ENCODE data around the gene ACAP1. TPM values are rescaled to one million over a fixed set of nuclear protein-coding genes. Genes with fewer than 3 reads are reported as not detected.

The ACAP1 gene
- total RNA-seq, 1 donor from 2014 or later, result 328 TPM

DNA sequence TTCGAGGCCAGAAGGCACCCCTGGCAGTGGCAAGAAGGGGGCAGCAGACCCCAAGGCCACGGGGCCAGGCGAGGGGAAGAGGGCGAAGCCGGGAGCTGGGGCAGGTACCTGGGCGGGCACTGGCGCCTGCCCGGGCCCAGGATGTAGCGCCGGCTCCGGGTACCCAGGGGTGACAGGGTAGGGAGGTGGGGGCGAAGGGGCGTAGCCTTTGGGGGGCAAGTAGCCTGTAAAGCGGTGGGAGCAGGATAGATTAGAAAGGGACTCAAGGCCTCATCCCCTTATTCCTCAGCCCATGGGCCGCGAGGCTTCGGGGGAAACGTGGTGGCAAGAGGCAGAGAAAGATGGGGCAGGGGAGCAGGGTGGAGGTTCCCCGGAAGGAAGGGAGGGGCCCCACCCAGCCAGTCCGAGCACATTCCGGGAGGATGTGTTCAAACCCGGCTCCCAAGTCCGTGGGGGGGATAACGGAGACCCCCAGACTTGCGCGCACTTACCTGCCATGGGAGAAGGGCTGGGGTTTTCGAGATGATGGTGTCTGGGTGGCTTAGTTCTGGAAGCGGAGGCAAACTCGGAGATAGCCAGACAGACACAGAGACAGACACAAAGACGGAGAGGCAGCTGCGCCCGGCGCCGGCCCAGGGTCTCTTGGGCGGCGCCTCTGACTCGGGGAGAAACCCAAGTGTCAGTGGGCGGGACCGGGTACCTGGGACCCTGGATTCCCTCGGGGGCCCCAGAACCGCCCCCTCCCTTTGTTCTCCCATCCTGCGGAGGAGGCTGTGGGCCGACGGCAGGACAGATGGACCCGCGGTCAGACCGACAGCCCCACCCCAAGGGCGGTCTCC lies 57.5 kb downstream of the ACAP1 start:
- Mint-ChIP-seq H3K4me1 (peaks cover 15% of the 10 kb centered on the region), H3K36me3 (ENCODE audit: low read depth) (peaks cover 27% of the 10 kb centered on the region), H3K4me3 (peak overlapping the region; percentile 91), H3K27ac (peak overlapping the region; percentile 84), H3K27me3 (no peaks in the 10 kb centered on the region), H3K9me3 (no peaks in the 10 kb centered on the region)
- DNase-seq, result no peak
- ChIA-PET CTCF (interaction anchor here (0.8 to 1.0 kb wide), 3 partner anchors 10 to 167 kb away, joined by 3 to 4 read pairs (median 3); partner anchors contain the start of gene TMEM256), POLR2A (interaction anchor here (0.5 to 2.4 kb wide), 14 partner anchors 9 to 1409 kb away, joined by 3 to 40 read pairs (median 5); partner anchors contain the start of genes GPS2, POLR2A, SENP3 and TMEM102)
- ATAC-seq (ENCODE audit: low read depth), result peak; percentile 68
- intact Hi-C loops (cut with micrococcal nuclease), result loop anchor here (1.0 to 2.0 kb wide), 5 partner anchors 10 to 91 kb away; partner anchors contain the start of genes POLR2A, TMEM102 and TMEM256
- TF ChIP-seq, protein P1, sequence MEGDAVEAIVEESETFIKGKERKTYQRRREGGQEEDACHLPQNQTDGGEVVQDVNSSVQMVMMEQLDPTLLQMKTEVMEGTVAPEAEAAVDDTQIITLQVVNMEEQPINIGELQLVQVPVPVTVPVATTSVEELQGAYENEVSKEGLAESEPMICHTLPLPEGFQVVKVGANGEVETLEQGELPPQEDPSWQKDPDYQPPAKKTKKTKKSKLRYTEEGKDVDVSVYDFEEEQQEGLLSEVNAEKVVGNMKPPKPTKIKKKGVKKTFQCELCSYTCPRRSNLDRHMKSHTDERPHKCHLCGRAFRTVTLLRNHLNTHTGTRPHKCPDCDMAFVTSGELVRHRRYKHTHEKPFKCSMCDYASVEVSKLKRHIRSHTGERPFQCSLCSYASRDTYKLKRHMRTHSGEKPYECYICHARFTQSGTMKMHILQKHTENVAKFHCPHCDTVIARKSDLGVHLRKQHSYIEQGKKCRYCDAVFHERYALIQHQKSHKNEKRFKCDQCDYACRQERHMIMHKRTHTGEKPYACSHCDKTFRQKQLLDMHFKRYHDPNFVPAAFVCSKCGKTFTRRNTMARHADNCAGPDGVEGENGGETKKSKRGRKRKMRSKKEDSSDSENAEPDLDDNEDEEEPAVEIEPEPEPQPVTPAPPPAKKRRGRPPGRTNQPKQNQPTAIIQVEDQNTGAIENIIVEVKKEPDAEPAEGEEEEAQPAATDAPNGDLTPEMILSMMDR (IDR thresholded peaks at IDR 0.05), result no peak

GRCh38 chr17:7394452-7395191 lies 58.3 kb downstream of the ACAP1 start, which contains the start of gene PLSCR3:
PLSCR3 (minus strand) TSS chr17:7394525; CDS start chr17:7394110, 415 bp downstream.
- Mint-ChIP-seq H3K27me3 (no peaks in the 10 kb centered on the region), H3K36me3 (ENCODE audit: low read depth) (peaks cover 22% of the 10 kb centered on the region), H3K4me1 (peaks cover 15% of the 10 kb centered on the region), H3K4me3 (peak within 1 kb of the TSS; percentile 91), H3K27ac (peak within 1 kb of the TSS; percentile 85), H3K9me3 (no peaks in the 10 kb centered on the region)
- CTCF ChIA-PET, result interaction anchor here (0.8 to 1.0 kb wide), 2 partner anchors 10 to 166 kb away, joined by 3 to 4 read pairs; partner anchors contain the start of gene TMEM256
- TF ChIP-seq, protein P1 (IDR thresholded peaks at IDR 0.05), result no peak
- intact Hi-C loops (cut with micrococcal nuclease), result loop anchor here (1.0 to 2.0 kb wide), 5 partner anchors 10 to 90 kb away; partner anchors contain the start of genes POLR2A, TMEM102 and TMEM256
- peak; percentile 88 for ATAC-seq (ENCODE audit: low read depth)
- POLR2A ChIA-PET, result interaction anchor here (0.6 to 2.4 kb wide), 14 partner anchors 9 to 1408 kb away, joined by 3 to 40 read pairs (median 5); partner anchors contain the start of genes GPS2, POLR2A, SENP3 and TMEM102
- peak; percentile 94 for DNase-seq

DNA sequence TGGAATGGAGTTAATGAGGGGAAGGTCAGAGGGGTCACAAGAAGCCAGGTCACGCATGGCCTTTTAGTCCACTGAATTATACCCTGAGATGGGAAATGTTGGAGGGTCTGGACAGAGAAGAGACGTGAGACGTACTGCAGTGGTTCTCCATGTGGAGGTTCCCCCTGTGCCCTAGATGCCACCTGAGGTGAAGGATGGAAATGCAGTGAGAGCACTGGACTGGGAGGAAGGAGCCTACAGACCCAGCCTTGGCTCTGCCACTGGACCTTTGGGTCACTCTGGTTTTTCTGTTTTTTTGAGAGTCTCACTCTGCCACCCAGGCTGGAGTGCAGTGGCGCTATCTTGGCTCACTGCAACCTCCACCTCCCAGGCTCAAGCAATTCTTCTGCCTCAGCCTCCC lies 59.8 kb downstream of the ACAP1 start:
- CTCF ChIA-PET, result no interaction called here
- TF ChIP-seq, protein P1 (IDR thresholded peaks at IDR 0.05), result no peak
- Mint-ChIP-seq H3K4me3 (peak overlapping the region; percentile 24), H3K9me3 (no peaks in the 10 kb centered on the region), H3K36me3 (ENCODE audit: low read depth) (peaks cover 15% of the 10 kb centered on the region), H3K27ac (no peak overlapping the region), H3K27me3 (no peaks in the 10 kb centered on the region), H3K4me1 (peaks cover 15% of the 10 kb centered on the region)
- intact Hi-C loops (cut with micrococcal nuclease), result no loop called here
- POLR2A ChIA-PET, result interaction anchor here (1.2 to 2.1 kb wide), 2 partner anchors 8 to 10 kb away, joined by 3 to 5 read pairs; partner anchors contain the start of gene TMEM256
- DNase-seq (no peak), ATAC-seq (ENCODE audit: low read depth) (no peak)

GRCh38 chr17:7398612-7399011 lies 62.3 kb downstream of the ACAP1 start:
- H3K27ac Mint-ChIP-seq, result no peak overlapping the region
- peaks cover 18% of the 10 kb centered on the region for H3K4me1 Mint-ChIP-seq
- ChIA-PET CTCF (no interaction called here), POLR2A (interaction anchor here (1.1 to 1.5 kb wide), 2 partner anchors 15 to 85 kb away, joined by 3 to 4 read pairs; partner anchors contain the start of gene POLR2A)
- no peak overlapping the region for H3K4me3 Mint-ChIP-seq
- ATAC-seq (ENCODE audit: low read depth) (no peak), DNase-seq (no peak)
- H3K9me3 Mint-ChIP-seq, result no peaks in the 10 kb centered on the region
- TF ChIP-seq, protein P1 (IDR thresholded peaks at IDR 0.05), result no peak
- H3K27me3 Mint-ChIP-seq, result no peaks in the 10 kb centered on the region
- peaks cover 7% of the 10 kb centered on the region for H3K36me3 Mint-ChIP-seq (ENCODE audit: low read depth)
- intact Hi-C loops (cut with micrococcal nuclease), result no loop called here

Other genes starting within 250 kb of the ACAP1 start
- not detected in 2 replicates for gene ASGR2, start 221.7 kb upstream of the ACAP1 start, total RNA-seq
- gene ASGR1, start 157.2 kb upstream of the ACAP1 start, total RNA-seq, result not detected in 2 replicates
- 3.9 and 5.0 TPM in 2 replicates for gene DLG4, start 116.7 kb upstream of the ACAP1 start, total RNA-seq
- 438 and 469 TPM in 2 replicates for gene ACADVL, start 116.6 kb upstream of the ACAP1 start, total RNA-seq
- gene DVL2, start 102.0 kb upstream of the ACAP1 start, total RNA-seq, result 56.1 and 64.6 TPM in 2 replicates
- 45.5 and 46.6 TPM in 2 replicates for gene PHF23, start 97.1 kb upstream of the ACAP1 start, total RNA-seq
- 291 and 325 TPM in 2 replicates for gene GABARAP, start 94.1 kb upstream of the ACAP1 start, total RNA-seq
- 165 and 168 TPM in 2 replicates for gene CTDNEP1, start 84.8 kb upstream of the ACAP1 start, total RNA-seq
- 49.2 and 53.6 TPM in 2 replicates for gene ELP5, start 84.3 kb upstream of the ACAP1 start, total RNA-seq
- gene CLDN7, start 74.1 kb upstream of the ACAP1 start, total RNA-seq, result 1.1 and 1.8 TPM in 2 replicates
- not detected in 2 replicates for gene SLC2A4, start 54.8 kb upstream of the ACAP1 start, total RNA-seq
- gene YBX2, start 41.9 kb upstream of the ACAP1 start, total RNA-seq, result 0.16 TPM in 1 of 2 replicates, not detected in the other
- gene EIF5A, start 28.9 kb upstream of the ACAP1 start, total RNA-seq, result 656 and 664 TPM in 2 replicates
- 105 and 115 TPM in 2 replicates for gene GPS2, start 21.2 kb upstream of the ACAP1 start, total RNA-seq
- 52.8 and 60.1 TPM in 2 replicates for gene NEURL4, start 7.2 kb upstream of the ACAP1 start, total RNA-seq
- gene KCTD11, start 15.6 kb downstream of the ACAP1 start, total RNA-seq, result 7.2 and 7.8 TPM in 2 replicates
- gene TMEM95, start 18.6 kb downstream of the ACAP1 start, total RNA-seq, result not detected in 2 replicates
- gene TNK1, start 44.6 kb downstream of the ACAP1 start, total RNA-seq, result 3.5 and 5.8 TPM in 2 replicates
- gene PLSCR3, start 58.0 kb downstream of the ACAP1 start, total RNA-seq, result 31.7 and 35.2 TPM in 2 replicates
- 98.2 and 117 TPM in 2 replicates for gene TMEM256, start 67.6 kb downstream of the ACAP1 start, total RNA-seq
- gene NLGN2, start 71.3 kb downstream of the ACAP1 start, total RNA-seq, result 0.66 and 1.1 TPM in 2 replicates
- not detected in 2 replicates for gene SPEM1, start 83.8 kb downstream of the ACAP1 start, total RNA-seq
- not detected in 2 replicates for gene SPEM2, start 89.1 kb downstream of the ACAP1 start, total RNA-seq
- not detected in 2 replicates for gene SPEM3, start 92.3 kb downstream of the ACAP1 start, total RNA-seq
- gene TMEM102, start 98.9 kb downstream of the ACAP1 start, total RNA-seq, result 13.4 and 14.8 TPM in 2 replicates
- 1.3 and 2.8 TPM in 2 replicates for gene FGF11, start 103.0 kb downstream of the ACAP1 start, total RNA-seq
- gene CHRNB1, start 108.5 kb downstream of the ACAP1 start, total RNA-seq, result 5.9 and 6.0 TPM in 2 replicates
- 28.8 and 30.5 TPM in 2 replicates for gene ZBTB4, start 143.1 kb downstream of the ACAP1 start, total RNA-seq
- gene SLC35G6, start 144.9 kb downstream of the ACAP1 start, total RNA-seq, result not detected in 2 replicates
- gene POLR2A, start 147.8 kb downstream of the ACAP1 start, total RNA-seq, result 148 and 162 TPM in 2 replicates
- gene TNFSF12, start 212.5 kb downstream of the ACAP1 start, total RNA-seq, result 25.2 and 30.7 TPM in 2 replicates
- 14.4 and 15.3 TPM in 2 replicates for gene TNFSF13, start 222.2 kb downstream of the ACAP1 start, total RNA-seq
- gene SENP3, start 225.4 kb downstream of the ACAP1 start, total RNA-seq, result 49.6 and 55.8 TPM in 2 replicates
- 7.2 and 7.8 TPM in 2 replicates for gene CD68, start 243.1 kb downstream of the ACAP1 start, total RNA-seq
- gene MPDU1, start 247.3 kb downstream of the ACAP1 start, total RNA-seq, result 50.7 and 58.9 TPM in 2 replicates